HG03439 (cell line): Measurements from ENCODE around the gene ANGPTL3.

Experiments used
- ATAC-seq: cut with Tn5 transposase; IDR thresholded peaks from one replicate; pipeline ENCODE4 v1.9.1; 2021; ENCODE audit warnings: mild to moderate bottlenecking, moderate library complexity; ENCODE audit not compliant: unreplicated experiment

ANGPTL3 gene

DNA sequence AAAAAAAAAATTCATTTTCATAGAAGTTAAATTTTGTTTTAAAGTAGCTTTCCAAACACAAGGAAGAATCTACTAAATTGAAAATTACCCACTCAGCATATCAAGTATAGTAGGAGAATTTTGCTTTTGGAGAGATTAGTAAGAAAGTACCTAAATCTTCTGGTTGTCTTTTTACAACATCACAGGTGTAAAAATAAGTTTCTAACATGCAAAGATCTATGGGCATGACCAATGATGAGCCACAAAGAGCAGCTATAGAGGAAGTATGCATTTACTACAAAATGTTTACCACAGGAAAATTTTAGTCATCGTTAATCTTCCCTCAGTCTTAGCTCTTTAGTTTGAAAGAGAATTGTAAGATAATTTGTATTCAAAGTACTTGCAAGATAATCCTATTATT lies 28.1 kb downstream of the ANGPTL3 start:
- no peak for ATAC-seq

DNA sequence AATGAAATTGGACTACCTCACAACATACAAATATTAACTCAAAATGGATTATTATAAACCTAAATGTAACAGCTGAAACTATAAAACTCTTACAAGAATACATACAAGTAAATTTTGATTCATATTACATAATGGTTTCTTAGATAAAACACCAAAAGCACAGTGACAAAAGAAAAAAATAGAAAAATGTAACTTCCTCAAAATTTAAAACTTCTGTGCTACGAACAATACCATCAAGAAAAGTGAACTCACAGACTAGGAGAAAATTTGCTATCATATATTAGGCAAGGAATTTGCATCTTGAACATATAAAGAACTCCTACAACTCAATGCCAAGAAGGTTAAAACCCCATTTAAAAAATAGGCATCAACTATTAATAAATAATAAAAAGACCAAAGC lies 31.2 kb downstream of the ANGPTL3 start:
- ATAC-seq = no peak

DNA sequence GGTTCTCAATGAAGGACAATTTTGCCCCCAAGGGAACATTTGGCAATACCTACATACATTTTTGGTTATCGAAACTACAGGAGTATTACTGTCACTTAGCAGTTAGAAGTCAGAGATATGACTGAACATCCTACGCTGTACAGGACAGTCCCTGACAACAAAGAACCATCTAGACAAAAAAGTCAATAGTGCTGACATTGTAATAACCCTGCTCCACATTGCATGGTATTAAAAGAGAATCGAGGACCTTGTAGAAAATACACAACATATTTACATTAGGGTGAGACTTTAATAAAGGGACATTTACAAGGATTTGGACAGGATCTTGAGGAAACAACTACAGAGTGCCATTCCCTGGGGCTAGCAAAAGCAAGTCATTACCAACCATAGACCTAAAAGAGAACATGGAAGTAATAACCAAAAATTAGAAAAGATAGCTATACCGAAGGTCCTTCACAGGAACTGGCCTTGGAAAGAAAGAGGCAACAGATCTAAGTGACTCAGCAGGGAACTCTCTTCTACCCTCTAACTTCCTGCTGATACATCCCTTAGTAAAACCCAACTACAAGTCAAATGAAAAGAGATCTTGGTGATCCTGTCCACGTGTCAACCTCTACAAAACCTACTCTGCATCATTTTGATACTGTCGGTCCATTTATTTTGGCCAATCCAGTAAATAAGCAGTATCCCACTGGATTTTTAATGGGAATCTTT lies 40.2 kb downstream of the ANGPTL3 start:
- ATAC-seq = no peak

DNA sequence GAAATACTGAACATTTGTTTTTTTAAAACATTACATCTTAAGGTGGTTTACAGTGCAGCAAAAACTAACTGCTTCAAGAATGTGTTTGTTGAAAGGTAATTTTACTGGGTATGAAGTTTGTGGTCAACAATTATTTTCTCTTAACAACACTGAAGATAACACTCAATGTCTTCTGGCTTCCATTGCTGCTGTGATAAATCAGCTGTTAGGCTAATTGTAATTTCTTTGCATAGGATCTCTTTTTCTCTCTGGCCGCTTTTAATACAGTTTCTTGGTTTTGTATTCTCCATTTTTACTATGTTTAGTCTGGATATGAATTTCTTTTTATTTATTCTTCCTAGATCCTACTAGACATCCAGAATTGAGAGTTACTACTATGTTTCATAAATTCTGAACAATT lies 46.0 kb downstream of the ANGPTL3 start:
- ATAC-seq = no peak

- no peak for ATAC-seq
Measured at GRCh38 chr1:62652387-62652786, 55.1 kb downstream of the ANGPTL3 start.

DNA sequence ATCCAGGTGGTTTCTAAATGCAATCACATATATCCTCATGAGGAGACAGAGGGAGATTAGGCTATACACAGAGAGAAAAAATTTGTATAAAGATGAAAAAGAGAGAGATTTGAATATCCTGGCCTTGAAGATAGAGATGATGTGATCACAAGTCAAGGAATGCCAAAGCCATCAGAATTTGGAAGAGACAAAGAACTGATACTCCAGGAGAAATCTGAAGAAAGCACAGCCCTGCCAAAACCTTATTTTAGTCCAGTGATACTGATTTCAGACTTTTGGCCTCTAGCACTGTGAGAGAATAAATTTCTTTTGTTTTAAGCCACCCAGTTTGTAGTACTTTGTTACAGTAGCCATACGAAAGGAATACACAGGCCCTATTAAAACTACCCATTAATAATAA lies 57.4 kb downstream of the ANGPTL3 start:
- no peak for ATAC-seq
